Smooth muscle cell of the pulmonary artery (primary cell): ENCODE results near the gene MRPL10. TPM values are rescaled to one million over a fixed set of nuclear protein-coding genes. Genes with fewer than 3 reads are reported as not detected.

Experiments
- total RNA-seq: library from RNA; depleted of rRNA; stranded (reverse); fragments of >200 nt; gene quantifications from 2 replicates; pipeline ENCODE4 v1.2.3, GENCODE V29; 2014

MRPL10 gene
- 23.0 and 24.5 TPM in 2 replicates for total RNA-seq

GRCh38 chr17:47831003-47831933 lies at the start of gene MRPL10, which contains the start of gene LRRC46:
Gene MRPL10 (minus strand): TSS chr17:47831541. CDS start chr17:47831511, 30 bp downstream.
Gene LRRC46 (plus strand): TSS chr17:47831670. CDS start chr17:47831990, 320 bp downstream.

GRCh38 chr17:47850692-47851573 lies 19.6 kb upstream of the MRPL10 start, which contains the start of gene SP6:
Gene SP6 (minus strand): TSS chr17:47851163. CDS start chr17:47848429, 2,734 bp downstream.

GRCh38 chr17:47840742-47841487 lies 9.6 kb upstream of the MRPL10 start, which contains the start of gene SCRN2:
Gene SCRN2 (minus strand): TSS chr17:47841273. CDS start chr17:47840843, 430 bp downstream.

DNA sequence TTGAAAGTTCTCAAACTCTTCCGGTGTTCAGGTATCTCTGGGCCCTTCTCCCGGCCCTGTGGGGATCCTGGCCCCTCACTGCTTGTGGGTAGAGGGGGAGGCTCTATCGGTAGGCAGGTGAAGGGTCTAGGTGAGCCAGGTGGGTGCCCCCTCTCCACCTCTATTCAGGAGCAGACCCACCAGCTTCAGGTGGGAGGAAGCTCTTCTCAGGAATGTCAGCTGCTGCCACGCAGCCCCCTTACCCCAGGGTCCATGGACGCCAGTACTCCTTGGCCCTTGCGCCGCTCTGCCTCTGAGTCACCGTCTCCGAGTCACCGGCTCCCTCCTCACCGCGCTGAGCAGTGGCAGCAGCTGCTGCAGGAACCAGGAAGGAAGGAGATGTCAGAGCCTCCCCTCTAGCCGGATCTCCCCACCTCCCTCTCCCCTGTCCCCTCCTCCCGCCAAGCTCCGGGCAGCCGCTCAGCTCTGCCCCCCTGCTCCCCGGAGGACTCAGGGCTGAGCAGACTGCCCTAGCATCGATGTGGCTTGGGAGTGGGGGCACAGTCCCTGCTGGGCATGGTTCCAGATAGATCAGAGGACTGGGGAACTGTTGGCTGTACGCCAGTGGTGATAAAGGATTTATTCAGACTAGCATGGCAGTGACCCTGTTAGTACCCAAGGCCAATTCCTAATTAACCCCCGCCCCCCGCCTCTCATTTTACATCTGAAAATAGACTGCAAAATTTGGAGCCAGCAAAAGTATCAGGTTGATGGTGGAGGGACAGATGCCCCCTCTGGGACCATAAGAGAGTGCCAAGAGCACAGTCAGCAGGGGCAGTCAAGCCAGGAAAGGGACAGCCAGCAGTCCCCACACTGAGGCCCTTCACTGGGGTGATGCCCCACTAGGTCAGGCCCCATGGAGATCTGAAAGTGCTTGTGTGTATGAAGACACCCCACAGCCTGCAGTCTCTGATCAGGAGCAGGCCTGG lies 9.6 kb downstream of the MRPL10 start, which contains the start of gene OSBPL7:
Gene OSBPL7, minus strand, starts transcription at position 371 of the 968 bp plus-strand sequence. CDS start 1,516 bp downstream, outside the sequence.

Other genes with a start within 250 kb of the MRPL10 start
- 327 and 374 TPM in 2 replicates for gene KPNB1, start 181.6 kb downstream of the MRPL10 start, total RNA-seq
- gene TBKBP1, start 137.4 kb downstream of the MRPL10 start, total RNA-seq, result 9.9 and 12.5 TPM in 2 replicates
- not detected in 2 replicates for gene TBX21, start 98.3 kb downstream of the MRPL10 start, total RNA-seq
- gene OSBPL7, start 9.7 kb downstream of the MRPL10 start, total RNA-seq, result 6.0 and 6.7 TPM in 2 replicates
- gene LRRC46, start 129 bp upstream of the MRPL10 start, total RNA-seq, result 0.10 and 0.20 TPM in 2 replicates
- 27.0 and 29.8 TPM in 2 replicates for gene SCRN2, start 9.7 kb upstream of the MRPL10 start, total RNA-seq
- gene SP6, start 19.6 kb upstream of the MRPL10 start, total RNA-seq, result 0.07 and 0.23 TPM in 2 replicates
- 1.6 and 1.8 TPM in 2 replicates for gene SP2, start 64.7 kb upstream of the MRPL10 start, total RNA-seq
- 22.6 and 25.1 TPM in 2 replicates for gene PNPO, start 110.0 kb upstream of the MRPL10 start, total RNA-seq
- gene PRR15L, start 126.3 kb upstream of the MRPL10 start, total RNA-seq, result not detected in 2 replicates
- 69.5 and 106 TPM in 2 replicates for gene CDK5RAP3, start 139.6 kb upstream of the MRPL10 start, total RNA-seq
- 50.5 and 62.9 TPM in 2 replicates for gene COPZ2, start 206.3 kb upstream of the MRPL10 start, total RNA-seq
- 302 and 435 TPM in 2 replicates for gene NFE2L1, start 216.8 kb upstream of the MRPL10 start, total RNA-seq